Panc1 (cell line): ENCODE results near the gene UQCR11. TPM values are rescaled to one million over a fixed set of nuclear protein-coding genes. Genes with fewer than 3 reads are reported as not detected.

Source experiments
- ATAC-seq: fragments of 200-7000 bp; cut with Tn5 transposase; 2 replicates; pipeline ENCODE4 v1.9.1; 2020; ENCODE audit warnings: mild to moderate bottlenecking, moderate library complexity
- Bru-seq: library from RNA; stranded (reverse); fragments of 400-500 nt; gene quantifications from one replicate; lab custom pipeline; 2021; lab: Mats Ljungman, UMichigan
- BruChase-seq, 2 experiments: library from RNA; stranded (reverse); fragments of 400-500 nt; gene quantifications; one replicate each; lab custom pipeline; 2021; lab: Mats Ljungman, UMichigan
- BruUV-seq: library from RNA; stranded (reverse); fragments of 400-500 nt; replicated peaks from 2 replicates; lab custom pipeline; 2021; lab: Mats Ljungman, UMichigan
- CTCF ChIA-PET: fragments of 300-600 bp; sonication (Branson Sonifier 250); formaldehyde crosslinking; loops from one replicate; lab custom pipeline; 2022; ENCODE audit warnings: antibody characterized with exemption; lab: Charles Lee
- POLR2A ChIA-PET: fragments of 300-600 bp; sonication (Branson Sonifier 250); formaldehyde crosslinking; loops from one replicate; lab custom pipeline; 2022; ENCODE audit warnings: antibody characterized with exemption; lab: Charles Lee
- DNase-seq: peaks from one replicate; pipeline ENCODE4 v3.0.0-alpha.2; 2010; ENCODE audit warnings: low read depth, low spot score
- H3K27ac ChIP-seq: 2 replicates; pipeline ENCODE4 v1.5.1; 2011; ENCODE audit warnings: mild to moderate bottlenecking, low read length, inconsistent platforms
- H3K27me3 ChIP-seq: fragments of 200-500 bp; sonication (Bioruptor generic); 2 replicates; pipeline ENCODE4 v1.6.0; 2014; ENCODE audit warnings: low read length, inconsistent platforms; ENCODE audit not compliant: control insufficient read depth, insufficient read depth
- H3K36me3 ChIP-seq: fragments of 200-500 bp; sonication (Bioruptor generic); 2 replicates; pipeline ENCODE4 v1.5.1; 2014; ENCODE audit warnings: inconsistent platforms, mild to moderate bottlenecking, low read length, moderate library complexity; ENCODE audit not compliant: control insufficient read depth, insufficient read depth
- H3K4me1 ChIP-seq: 2 replicates; pipeline ENCODE4 v1.5.1; 2011; ENCODE audit warnings: inconsistent platforms, mild to moderate bottlenecking, low read length, moderate library complexity; ENCODE audit not compliant: control insufficient read depth, insufficient read depth
- H3K4me3 ChIP-seq, 2 experiments: 2 replicates each; pipeline ENCODE4 v1.5.1; 2011 to 2012; ENCODE audit warnings: low read depth in 2 of 2, low read length in 2 of 2, mild to moderate bottlenecking in 2 of 2, inconsistent platforms in 1 of 2, moderate library complexity in 1 of 2
- H3K9me3 ChIP-seq: fragments of 200-500 bp; sonication (Bioruptor generic); 2 replicates; pipeline ENCODE4 v1.5.1; 2014; ENCODE audit warnings: low read depth, mild to moderate bottlenecking, inconsistent platforms, low read length, moderate library complexity; ENCODE audit not compliant: control insufficient read depth, insufficient read depth
- CTCF ChIP-seq: fragments of 450-650 bp; IDR thresholded peaks from 2 replicates; pipeline ENCODE4 v1.5.1; 2017; ENCODE audit warnings: mild to moderate bottlenecking
- POLR2AphosphoS5 ChIP-seq: IDR thresholded peaks from 2 replicates; pipeline ENCODE4 v1.6.1; 2012; ENCODE audit warnings: mild to moderate bottlenecking, low read depth, low read length, moderate library complexity
- REST ChIP-seq, 2 experiments: IDR thresholded peaks; 2 replicates each; pipeline ENCODE4 v1.6.1; 2011 to 2012; ENCODE audit warnings: low read depth in 2 of 2, control low read depth in 1 of 2, low read length in 1 of 2, mild to moderate bottlenecking in 1 of 2, moderate library complexity in 1 of 2; ENCODE audit not compliant: insufficient read depth in 1 of 2
- SIN3A ChIP-seq: IDR thresholded peaks from 2 replicates; pipeline ENCODE4 v1.6.1; 2012; ENCODE audit warnings: low read depth, mild to moderate bottlenecking, low read length, moderate library complexity, borderline replicate concordance; ENCODE audit not compliant: insufficient read depth
- TCF7L2 ChIP-seq: IDR thresholded peaks from 2 replicates; pipeline ENCODE4 v1.6.1; 2011; ENCODE audit warnings: mild to moderate bottlenecking, low read depth, low read length, inconsistent platforms
- in situ Hi-C: cut with HindIII; loops from 2 replicates; pipeline ENCODE4 v1.10.0; 2016; ENCODE audit warnings: low sequenced_read_pairs, low pct_unique_long_range_greater_than_20kb
- intact Hi-C: fragments of 100-400 bp; cut with micrococcal nuclease; formaldehyde crosslinking; loops from one replicate; pipeline ENCODE4 v1.10.0; 2022; ENCODE audit not compliant: unreplicated experiment
- long read RNA-seq: library from polyadenylated mRNA; unstranded; transcript quantifications from one replicate; pipeline ENCODE4 v2.0.0, GENCODE V29; 2021; ENCODE audit not compliant: unreplicated experiment
- polyA plus RNA-seq: library from polyadenylated mRNA; unstranded; fragments of >200 nt; gene quantifications from one replicate; pipeline ENCODE4 v1.2.1, GENCODE V29; 2012; ENCODE audit warnings: missing spikeins; ENCODE audit not compliant: insufficient read length
- total RNA-seq: library from RNA; stranded (reverse); gene quantifications from one replicate; pipeline ENCODE4 v1.2.1, GENCODE V29; 2021; ENCODE audit not compliant: unreplicated experiment

The UQCR11 gene
- 300 TPM for total RNA-seq
- polyA plus RNA-seq, result 270 TPM
- percentile 81 among the genes with signal in this experiment for Bru-seq, nascent RNA
- BruChase-seq, experiment 1, labeled RNA remaining after a 2-hour chase, result percentile 85 among the genes with signal in this experiment
- BruChase-seq, experiment 2, labeled RNA remaining after a 6-hour chase, result percentile 90 among the genes with signal in this experiment
- long read RNA-seq, transcript UQCR11-203 (3 exons, 1,324 nt), result major isoform, 180 of 198 reads
- long read RNA-seq, partial matches to known transcripts, result 11 of 198 reads
- long read RNA-seq, other reads (novel, unspliced or antisense), result 5 of 198 reads

- H3K4me3 ChIP-seq, result peak within 1 kb of the TSS; percentile 86 to 89
- no TSS peak for BruUV-seq
- peaks cover 26% of the 10 kb centered on the region for H3K4me1 ChIP-seq
- ChIA-PET CTCF (interaction anchor here (0.6 kb wide), 1 partner anchor 214 kb away, joined by 7 read pairs; no protein-coding TSS in a partner anchor), POLR2A (no interaction called here)
- no peaks in the 10 kb centered on the region; the same call in 1 of the 2 replicates for H3K36me3 ChIP-seq
- intact Hi-C loops, result no loop called here
- peak within 1 kb of the TSS; percentile 93 for H3K27ac ChIP-seq
- DNase-seq, result peak; percentile 78
- in situ Hi-C loops, result no loop called here
- ATAC-seq, result peak; percentile 93
- H3K27me3 ChIP-seq, result no peaks in the 10 kb centered on the region
- TF ChIP-seq TCF7L2, result no peak
- TF ChIP-seq CTCF, result no peak; the same call in 1 of the 2 replicates
- 0 out of 2 replicates have a peak, but pooled peaks have one; percentile 73 for TF ChIP-seq SIN3A
- TF ChIP-seq POLR2AphosphoS5, result peak; percentile 91
- TF ChIP-seq REST (IDR thresholded peaks at IDR 0.05; ENCODE audit: insufficient read depth in 1 of 2, low read depth in 2 of 2, low read length in 1 of 2), result no peak
- H3K9me3 ChIP-seq, result no peaks in the 10 kb centered on the region
Measured at GRCh38 chr19:1605236-1606137, at the start of gene UQCR11. TSS of gene UQCR11 (minus strand) at chr19:1605462. CDS start at chr19:1605409, 53 bp downstream.

GRCh38 chr19:1654178-1654792 is 49.0 kb upstream of the UQCR11 start:
- POLR2A ChIA-PET, result no interaction called here
- no peak for DNase-seq
- in situ Hi-C loops, result no loop called here
- Histone ChIP-seq H3K36me3 (no peaks in the 10 kb centered on the region), H3K9me3 (no peaks in the 10 kb centered on the region), H3K27me3 (no peaks in the 10 kb centered on the region), H3K4me1 (peaks cover 8% of the 10 kb centered on the region), H3K4me3 (no peak overlapping the region), H3K27ac (no peak overlapping the region)
- no peak for TF ChIP-seq TCF7L2
- no peak for TF ChIP-seq POLR2AphosphoS5
- no peak for TF ChIP-seq REST (IDR thresholded peaks at IDR 0.05; ENCODE audit: insufficient read depth in 1 of 2, low read depth in 2 of 2, low read length in 1 of 2)
- no peak for TF ChIP-seq CTCF
- TF ChIP-seq SIN3A, result no peak
- CTCF ChIA-PET, result no interaction called here
- intact Hi-C loops, result no loop called here
- BruUV-seq, result no TSS peak
- no peak for ATAC-seq
